ENCODE results near the gene GRIA4.

GRCh38 chr11:106014035-106014434, 404.2 kb downstream of the GRIA4 start:
- TF ChIP-seq, protein P1, sequence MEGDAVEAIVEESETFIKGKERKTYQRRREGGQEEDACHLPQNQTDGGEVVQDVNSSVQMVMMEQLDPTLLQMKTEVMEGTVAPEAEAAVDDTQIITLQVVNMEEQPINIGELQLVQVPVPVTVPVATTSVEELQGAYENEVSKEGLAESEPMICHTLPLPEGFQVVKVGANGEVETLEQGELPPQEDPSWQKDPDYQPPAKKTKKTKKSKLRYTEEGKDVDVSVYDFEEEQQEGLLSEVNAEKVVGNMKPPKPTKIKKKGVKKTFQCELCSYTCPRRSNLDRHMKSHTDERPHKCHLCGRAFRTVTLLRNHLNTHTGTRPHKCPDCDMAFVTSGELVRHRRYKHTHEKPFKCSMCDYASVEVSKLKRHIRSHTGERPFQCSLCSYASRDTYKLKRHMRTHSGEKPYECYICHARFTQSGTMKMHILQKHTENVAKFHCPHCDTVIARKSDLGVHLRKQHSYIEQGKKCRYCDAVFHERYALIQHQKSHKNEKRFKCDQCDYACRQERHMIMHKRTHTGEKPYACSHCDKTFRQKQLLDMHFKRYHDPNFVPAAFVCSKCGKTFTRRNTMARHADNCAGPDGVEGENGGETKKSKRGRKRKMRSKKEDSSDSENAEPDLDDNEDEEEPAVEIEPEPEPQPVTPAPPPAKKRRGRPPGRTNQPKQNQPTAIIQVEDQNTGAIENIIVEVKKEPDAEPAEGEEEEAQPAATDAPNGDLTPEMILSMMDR (IDR thresholded peaks at IDR 0.05): no peak
- TF ChIP-seq POLR2A (IDR thresholded peaks at IDR 0.05): no peak
